ENCODE measurements around the gene SLC16A9.

SLC16A9 gene

DNA sequence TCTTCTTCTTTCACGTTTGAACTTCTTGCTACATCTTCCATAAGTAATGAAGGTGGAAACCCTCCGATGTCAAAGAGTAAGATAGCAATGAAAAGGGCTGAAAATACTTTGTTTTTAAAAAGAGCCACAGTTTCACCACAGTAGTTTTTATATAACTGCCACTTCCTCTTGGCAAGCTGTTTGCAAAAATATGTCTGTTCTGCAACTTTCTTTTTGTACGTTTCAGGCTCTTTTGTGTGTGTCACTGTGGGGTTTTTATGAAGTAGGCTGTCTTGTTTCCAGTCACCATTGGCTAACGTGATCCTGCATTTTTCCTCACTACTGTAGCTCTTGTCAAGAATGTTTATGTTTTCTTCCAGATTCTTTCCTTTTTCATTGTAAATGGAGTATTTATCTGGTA, 55.6 kb downstream of the SLC16A9 start:
- TF ChIP-seq, protein P1, sequence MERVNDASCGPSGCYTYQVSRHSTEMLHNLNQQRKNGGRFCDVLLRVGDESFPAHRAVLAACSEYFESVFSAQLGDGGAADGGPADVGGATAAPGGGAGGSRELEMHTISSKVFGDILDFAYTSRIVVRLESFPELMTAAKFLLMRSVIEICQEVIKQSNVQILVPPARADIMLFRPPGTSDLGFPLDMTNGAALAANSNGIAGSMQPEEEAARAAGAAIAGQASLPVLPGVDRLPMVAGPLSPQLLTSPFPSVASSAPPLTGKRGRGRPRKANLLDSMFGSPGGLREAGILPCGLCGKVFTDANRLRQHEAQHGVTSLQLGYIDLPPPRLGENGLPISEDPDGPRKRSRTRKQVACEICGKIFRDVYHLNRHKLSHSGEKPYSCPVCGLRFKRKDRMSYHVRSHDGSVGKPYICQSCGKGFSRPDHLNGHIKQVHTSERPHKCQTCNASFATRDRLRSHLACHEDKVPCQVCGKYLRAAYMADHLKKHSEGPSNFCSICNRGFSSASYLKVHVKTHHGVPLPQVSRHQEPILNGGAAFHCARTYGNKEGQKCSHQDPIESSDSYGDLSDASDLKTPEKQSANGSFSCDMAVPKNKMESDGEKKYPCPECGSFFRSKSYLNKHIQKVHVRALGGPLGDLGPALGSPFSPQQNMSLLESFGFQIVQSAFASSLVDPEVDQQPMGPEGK (CRISPR knock-in tag; IDR thresholded peaks at IDR 0.05; ENCODE audit: borderline replicate concordance) = no peak
- TF ChIP-seq SNAI2 (CRISPR knock-in tag; IDR thresholded peaks at IDR 0.05) (no peak), GLIS3 (CRISPR knock-in tag; IDR thresholded peaks at IDR 0.05) (no peak), ZNF70 (CRISPR knock-in tag; IDR thresholded peaks at IDR 0.05) (no peak), ESRRG (CRISPR knock-in tag; IDR thresholded peaks at IDR 0.05) (no peak), ZNF8 (CRISPR knock-in tag; IDR thresholded peaks at IDR 0.05) (no peak), ARNTL (CRISPR knock-in tag; IDR thresholded peaks at IDR 0.05; ENCODE audit: borderline replicate concordance, low read depth) (no peak), ZFP30 (CRISPR knock-in tag; IDR thresholded peaks at IDR 0.05) (no peak), CSDC2 (CRISPR knock-in tag; IDR thresholded peaks at IDR 0.05) (no peak)
- TF ChIP-seq, protein P2, sequence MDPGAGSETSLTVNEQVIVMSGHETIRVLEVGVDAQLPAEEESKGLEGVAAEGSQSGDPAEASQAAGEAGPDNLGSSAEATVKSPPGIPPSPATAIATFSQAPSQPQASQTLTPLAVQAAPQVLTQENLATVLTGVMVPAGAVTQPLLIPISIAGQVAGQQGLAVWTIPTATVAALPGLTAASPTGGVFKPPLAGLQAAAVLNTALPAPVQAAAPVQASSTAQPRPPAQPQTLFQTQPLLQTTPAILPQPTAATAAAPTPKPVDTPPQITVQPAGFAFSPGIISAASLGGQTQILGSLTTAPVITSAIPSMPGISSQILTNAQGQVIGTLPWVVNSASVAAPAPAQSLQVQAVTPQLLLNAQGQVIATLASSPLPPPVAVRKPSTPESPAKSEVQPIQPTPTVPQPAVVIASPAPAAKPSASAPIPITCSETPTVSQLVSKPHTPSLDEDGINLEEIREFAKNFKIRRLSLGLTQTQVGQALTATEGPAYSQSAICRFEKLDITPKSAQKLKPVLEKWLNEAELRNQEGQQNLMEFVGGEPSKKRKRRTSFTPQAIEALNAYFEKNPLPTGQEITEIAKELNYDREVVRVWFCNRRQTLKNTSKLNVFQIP (CRISPR knock-in tag; IDR thresholded peaks at IDR 0.05; ENCODE audit: borderline replicate concordance, low read depth) = no peak
- TF ChIP-seq, protein P3, sequence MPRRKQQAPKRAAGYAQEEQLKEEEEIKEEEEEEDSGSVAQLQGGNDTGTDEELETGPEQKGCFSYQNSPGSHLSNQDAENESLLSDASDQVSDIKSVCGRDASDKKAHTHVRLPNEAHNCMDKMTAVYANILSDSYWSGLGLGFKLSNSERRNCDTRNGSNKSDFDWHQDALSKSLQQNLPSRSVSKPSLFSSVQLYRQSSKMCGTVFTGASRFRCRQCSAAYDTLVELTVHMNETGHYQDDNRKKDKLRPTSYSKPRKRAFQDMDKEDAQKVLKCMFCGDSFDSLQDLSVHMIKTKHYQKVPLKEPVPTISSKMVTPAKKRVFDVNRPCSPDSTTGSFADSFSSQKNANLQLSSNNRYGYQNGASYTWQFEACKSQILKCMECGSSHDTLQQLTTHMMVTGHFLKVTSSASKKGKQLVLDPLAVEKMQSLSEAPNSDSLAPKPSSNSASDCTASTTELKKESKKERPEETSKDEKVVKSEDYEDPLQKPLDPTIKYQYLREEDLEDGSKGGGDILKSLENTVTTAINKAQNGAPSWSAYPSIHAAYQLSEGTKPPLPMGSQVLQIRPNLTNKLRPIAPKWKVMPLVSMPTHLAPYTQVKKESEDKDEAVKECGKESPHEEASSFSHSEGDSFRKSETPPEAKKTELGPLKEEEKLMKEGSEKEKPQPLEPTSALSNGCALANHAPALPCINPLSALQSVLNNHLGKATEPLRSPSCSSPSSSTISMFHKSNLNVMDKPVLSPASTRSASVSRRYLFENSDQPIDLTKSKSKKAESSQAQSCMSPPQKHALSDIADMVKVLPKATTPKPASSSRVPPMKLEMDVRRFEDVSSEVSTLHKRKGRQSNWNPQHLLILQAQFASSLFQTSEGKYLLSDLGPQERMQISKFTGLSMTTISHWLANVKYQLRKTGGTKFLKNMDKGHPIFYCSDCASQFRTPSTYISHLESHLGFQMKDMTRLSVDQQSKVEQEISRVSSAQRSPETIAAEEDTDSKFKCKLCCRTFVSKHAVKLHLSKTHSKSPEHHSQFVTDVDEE (CRISPR knock-in tag; IDR thresholded peaks at IDR 0.05) = no peak
- TF ChIP-seq, protein P4, sequence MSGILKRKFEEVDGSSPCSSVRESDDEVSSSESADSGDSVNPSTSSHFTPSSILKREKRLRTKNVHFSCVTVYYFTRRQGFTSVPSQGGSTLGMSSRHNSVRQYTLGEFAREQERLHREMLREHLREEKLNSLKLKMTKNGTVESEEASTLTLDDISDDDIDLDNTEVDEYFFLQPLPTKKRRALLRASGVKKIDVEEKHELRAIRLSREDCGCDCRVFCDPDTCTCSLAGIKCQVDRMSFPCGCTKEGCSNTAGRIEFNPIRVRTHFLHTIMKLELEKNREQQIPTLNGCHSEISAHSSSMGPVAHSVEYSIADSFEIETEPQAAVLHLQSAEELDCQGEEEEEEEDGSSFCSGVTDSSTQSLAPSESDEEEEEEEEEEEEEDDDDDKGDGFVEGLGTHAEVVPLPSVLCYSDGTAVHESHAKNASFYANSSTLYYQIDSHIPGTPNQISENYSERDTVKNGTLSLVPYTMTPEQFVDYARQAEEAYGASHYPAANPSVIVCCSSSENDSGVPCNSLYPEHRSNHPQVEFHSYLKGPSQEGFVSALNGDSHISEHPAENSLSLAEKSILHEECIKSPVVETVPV (CRISPR knock-in tag; IDR thresholded peaks at IDR 0.05) = no peak
- no peak for ATAC-seq

DNA sequence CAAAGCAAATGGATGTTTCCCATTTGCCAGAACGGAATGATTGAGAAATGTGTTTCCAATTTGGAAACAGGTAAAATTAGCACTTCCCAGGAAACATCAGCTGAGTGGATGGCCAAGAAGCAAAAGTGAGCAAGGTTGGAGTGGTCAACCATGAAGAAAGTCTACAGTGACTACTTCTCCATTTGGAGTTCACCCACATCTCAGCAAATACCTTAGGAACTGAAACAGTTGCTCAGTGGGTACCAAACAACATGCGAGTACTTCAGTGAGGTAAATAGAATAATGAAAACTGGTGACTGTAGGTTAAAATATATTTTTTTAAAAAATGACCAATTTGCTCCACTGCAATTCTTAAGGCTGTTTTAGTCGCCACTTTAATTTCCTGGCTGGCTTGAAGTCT, 57.7 kb downstream of the SLC16A9 start:
- ATAC-seq = no peak

More for the DNA sequence above, 57.7 kb downstream of the SLC16A9 start:
- TF ChIP-seq, protein P2 (CRISPR knock-in tag; IDR thresholded peaks at IDR 0.05; ENCODE audit: borderline replicate concordance, low read depth) = no peak
- TF ChIP-seq CSDC2 (CRISPR knock-in tag; IDR thresholded peaks at IDR 0.05) = no peak
- TF ChIP-seq, protein P1 (CRISPR knock-in tag; IDR thresholded peaks at IDR 0.05; ENCODE audit: borderline replicate concordance) = no peak
- TF ChIP-seq, protein P4 (CRISPR knock-in tag; IDR thresholded peaks at IDR 0.05) = no peak
- TF ChIP-seq BACH2 (CRISPR knock-in tag; IDR thresholded peaks at IDR 0.05; ENCODE audit: borderline replicate concordance) = no peak
- TF ChIP-seq RARB (CRISPR knock-in tag; IDR thresholded peaks at IDR 0.05) = no peak
- TF ChIP-seq, protein P3 (CRISPR knock-in tag; IDR thresholded peaks at IDR 0.05) = no peak
- no peak for TF ChIP-seq ARNTL (CRISPR knock-in tag; IDR thresholded peaks at IDR 0.05; ENCODE audit: borderline replicate concordance, low read depth)
- TF ChIP-seq GLIS3 (CRISPR knock-in tag; IDR thresholded peaks at IDR 0.05) = no peak
- no peak for TF ChIP-seq ZNF70 (CRISPR knock-in tag; IDR thresholded peaks at IDR 0.05)
- TF ChIP-seq ZNF8 (CRISPR knock-in tag; IDR thresholded peaks at IDR 0.05) = no peak
- no peak for TF ChIP-seq TOX (CRISPR knock-in tag; IDR thresholded peaks at IDR 0.05; ENCODE audit: borderline replicate concordance)
- no peak for TF ChIP-seq ZFP3 (CRISPR knock-in tag; IDR thresholded peaks at IDR 0.05)
- TF ChIP-seq TCF4 (CRISPR knock-in tag; IDR thresholded peaks at IDR 0.05; ENCODE audit: borderline replicate concordance) = no peak
- no peak for TF ChIP-seq ESRRG (CRISPR knock-in tag; IDR thresholded peaks at IDR 0.05)
- no peak for TF ChIP-seq ZC3H10 (CRISPR knock-in tag; IDR thresholded peaks at IDR 0.05)
- TF ChIP-seq, protein P5, sequence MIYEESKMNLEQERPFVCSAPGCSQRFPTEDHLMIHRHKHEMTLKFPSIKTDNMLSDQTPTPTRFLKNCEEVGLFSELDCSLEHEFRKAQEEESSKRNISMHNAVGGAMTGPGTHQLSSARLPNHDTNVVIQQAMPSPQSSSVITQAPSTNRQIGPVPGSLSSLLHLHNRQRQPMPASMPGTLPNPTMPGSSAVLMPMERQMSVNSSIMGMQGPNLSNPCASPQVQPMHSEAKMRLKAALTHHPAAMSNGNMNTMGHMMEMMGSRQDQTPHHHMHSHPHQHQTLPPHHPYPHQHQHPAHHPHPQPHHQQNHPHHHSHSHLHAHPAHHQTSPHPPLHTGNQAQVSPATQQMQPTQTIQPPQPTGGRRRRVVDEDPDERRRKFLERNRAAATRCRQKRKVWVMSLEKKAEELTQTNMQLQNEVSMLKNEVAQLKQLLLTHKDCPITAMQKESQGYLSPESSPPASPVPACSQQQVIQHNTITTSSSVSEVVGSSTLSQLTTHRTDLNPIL (CRISPR knock-in tag; IDR thresholded peaks at IDR 0.05; ENCODE audit: low read depth) = no peak
- TF ChIP-seq OSR1 (CRISPR knock-in tag; IDR thresholded peaks at IDR 0.05) = no peak
